Body of pancreas (tissue), 4 donors: ENCODE data around the gene ZNF667. TPM values are rescaled to one million over a fixed set of nuclear protein-coding genes. Genes with fewer than 3 reads are reported as not detected.
A peak's percentile ranks its signal among the peaks of the same experiment; 100 is the strongest.

Experiments
- ATAC-seq: fragments of 150-250 bp; one replicate; pipeline ENCODE4 v1.9.1; 2016
- DNase-seq, 4 donors: peaks; one replicate each; pipeline ENCODE4 v3.0.0-alpha.2; 2019
- H3K27ac ChIP-seq, 4 donors: fragments of 200-600 bp; sonication (generic); 1 replicate in 3 of 4; 2 replicates in 1 of 4; pipeline versions ENCODE4 v1.5.1 to v1.6.1; 2016 to 2019; ENCODE audit warnings: mild to moderate bottlenecking in 1 of 4, mixed read lengths in 1 of 4, moderate library complexity in 1 of 4
- H3K27me3 ChIP-seq, 2 donors: fragments of 200-600 bp; sonication (generic); one replicate each; pipeline ENCODE4 v1.6.0; 2016; ENCODE audit warnings: mild to moderate bottlenecking in 1 of 2
- H3K36me3 ChIP-seq, 2 donors: fragments of 200-600 bp; sonication (generic); replicated peaks in 1 of 2; 2 replicates each; pipeline ENCODE4 v1.5.1; 2016; ENCODE audit warnings: low read depth in 2 of 2; ENCODE audit not compliant: insufficient read depth in 1 of 2
- H3K4me1 ChIP-seq: fragments of 200-600 bp; sonication (generic); one replicate; pipeline ENCODE4 v1.6.0; 2016
- H3K4me3 ChIP-seq, 2 donors: fragments of 200-600 bp; sonication (generic); 1 replicate in 1 of 2; 2 replicates in 1 of 2; pipeline ENCODE4 v1.5.1; 2016 to 2019
- H3K9me3 ChIP-seq, 3 donors: fragments of 200-600 bp; sonication (generic); 1 replicate in 2 of 3; 2 replicates in 1 of 3; pipeline ENCODE4 v1.5.1; 2016
- POLR2A ChIP-seq, 3 donors: fragments of 450-650 bp; IDR thresholded peaks; one replicate each; pipeline ENCODE4 v1.6.1; 2016; ENCODE audit warnings: antibody characterized with exemption in 3 of 3, mild to moderate bottlenecking in 2 of 3
- WGBS, 2 donors: methylation state at CpG; one replicate each; pipeline ENCODE4 v1.1.5; 2017; 5-methylcytosine and 5-hydroxymethylcytosine counted together
- intact Hi-C: fragments of 100-400 bp; cut with DNase I; formaldehyde crosslinking; loops from one replicate; pipeline ENCODE4 v1.15.1; 2023
- total RNA-seq, 2 donors: library from RNA; depleted of rRNA; stranded (reverse); fragments of >200 nt; gene quantifications; one replicate each; pipeline ENCODE4 v1.1.0, GENCODE V29; 2016
- TF ChIP-seq, protein P1 (sequence below), 7 experiments: fragments of 450-650 bp in 4 of 7; fragments of 200-600 bp in 3 of 7; sonication (generic) in 3 of 7; IDR thresholded peaks; one replicate each; pipeline ENCODE4 v1.5.1; 2016 to 2019; ENCODE audit warnings: antibody characterized with exemption in 7 of 7

Gene ZNF667
- total RNA-seq, 2 donors from 2014 or later, result 1.3 to 2.0 TPM

DNA sequence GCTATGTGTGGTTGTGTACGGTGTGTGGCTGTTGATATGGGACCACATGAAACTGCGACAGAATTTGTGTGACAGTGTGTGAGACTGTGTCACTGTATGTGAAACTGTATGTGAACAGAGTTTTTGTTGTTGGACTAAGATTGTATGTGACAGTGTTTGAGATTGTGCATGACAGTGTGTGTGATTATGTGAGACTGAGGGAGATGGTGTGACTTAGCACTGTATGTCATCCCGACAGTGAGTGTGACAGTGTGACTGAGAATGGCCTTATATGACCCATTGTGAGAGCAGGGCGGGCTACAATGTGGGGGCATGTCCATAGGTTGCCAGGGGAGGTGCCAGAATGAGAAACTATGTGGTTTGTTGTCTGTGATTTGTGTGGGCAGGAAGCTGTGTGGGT, 72.1 kb downstream of the ZNF667 start:
- intact Hi-C loops, result no loop called here
- Histone ChIP-seq H3K4me1 (peaks cover 11% of the 10 kb centered on the region), H3K9me3 (peaks cover 0 to 19% (median 0%) of the 10 kb centered on the region in 3 donors), H3K36me3 (peaks cover 7 to 9% of the 10 kb centered on the region in 2 donors), H3K27ac (no peak overlapping the region), H3K27me3 (no peaks in the 10 kb centered on the region), H3K4me3 (no peak overlapping the region)
- WGBS, 2 donors, result 87 to 90% methylated on average over 4 of the region's 4 CpGs
- ATAC-seq (no peak), DNase-seq (no peak)
- TF ChIP-seq, protein P1, sequence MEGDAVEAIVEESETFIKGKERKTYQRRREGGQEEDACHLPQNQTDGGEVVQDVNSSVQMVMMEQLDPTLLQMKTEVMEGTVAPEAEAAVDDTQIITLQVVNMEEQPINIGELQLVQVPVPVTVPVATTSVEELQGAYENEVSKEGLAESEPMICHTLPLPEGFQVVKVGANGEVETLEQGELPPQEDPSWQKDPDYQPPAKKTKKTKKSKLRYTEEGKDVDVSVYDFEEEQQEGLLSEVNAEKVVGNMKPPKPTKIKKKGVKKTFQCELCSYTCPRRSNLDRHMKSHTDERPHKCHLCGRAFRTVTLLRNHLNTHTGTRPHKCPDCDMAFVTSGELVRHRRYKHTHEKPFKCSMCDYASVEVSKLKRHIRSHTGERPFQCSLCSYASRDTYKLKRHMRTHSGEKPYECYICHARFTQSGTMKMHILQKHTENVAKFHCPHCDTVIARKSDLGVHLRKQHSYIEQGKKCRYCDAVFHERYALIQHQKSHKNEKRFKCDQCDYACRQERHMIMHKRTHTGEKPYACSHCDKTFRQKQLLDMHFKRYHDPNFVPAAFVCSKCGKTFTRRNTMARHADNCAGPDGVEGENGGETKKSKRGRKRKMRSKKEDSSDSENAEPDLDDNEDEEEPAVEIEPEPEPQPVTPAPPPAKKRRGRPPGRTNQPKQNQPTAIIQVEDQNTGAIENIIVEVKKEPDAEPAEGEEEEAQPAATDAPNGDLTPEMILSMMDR (IDR thresholded peaks at IDR 0.05), result no peak
- no peak for TF ChIP-seq POLR2A (IDR thresholded peaks at IDR 0.05)

DNA sequence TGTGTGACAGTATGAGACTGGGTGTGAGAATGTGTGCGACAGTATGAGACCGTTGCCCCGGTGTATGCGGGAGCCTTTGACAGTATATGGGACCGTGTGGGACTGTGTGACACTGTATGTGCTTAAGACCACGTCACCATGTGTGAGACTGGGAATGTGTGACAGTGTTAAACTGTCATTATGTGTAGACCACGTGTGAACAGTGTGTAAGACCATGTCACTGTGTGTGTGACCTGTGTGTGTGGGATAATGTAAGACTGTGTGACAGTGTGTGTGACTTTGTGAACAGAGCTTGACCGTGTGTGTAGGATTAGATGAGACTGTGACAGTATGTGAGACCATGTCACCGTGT, 72.5 kb downstream of the ZNF667 start:
- Histone ChIP-seq H3K9me3 (peaks cover 0 to 22% (median 0%) of the 10 kb centered on the region in 3 donors), H3K4me1 (peaks cover 11% of the 10 kb centered on the region), H3K36me3 (peaks cover 5 to 9% of the 10 kb centered on the region in 2 donors), H3K27ac (no peak overlapping the region), H3K4me3 (peak overlapping the region in 1 of 2 donors; percentile 67), H3K27me3 (no peaks in the 10 kb centered on the region)
- 39 to 59% methylated on average over 9 of the region's 9 CpGs for WGBS, 2 donors
- ATAC-seq (no peak), DNase-seq (no peak)
- intact Hi-C loops, result no loop called here
- TF ChIP-seq, protein P1 (IDR thresholded peaks at IDR 0.05), result no peak
- no peak for TF ChIP-seq POLR2A (IDR thresholded peaks at IDR 0.05)

DNA sequence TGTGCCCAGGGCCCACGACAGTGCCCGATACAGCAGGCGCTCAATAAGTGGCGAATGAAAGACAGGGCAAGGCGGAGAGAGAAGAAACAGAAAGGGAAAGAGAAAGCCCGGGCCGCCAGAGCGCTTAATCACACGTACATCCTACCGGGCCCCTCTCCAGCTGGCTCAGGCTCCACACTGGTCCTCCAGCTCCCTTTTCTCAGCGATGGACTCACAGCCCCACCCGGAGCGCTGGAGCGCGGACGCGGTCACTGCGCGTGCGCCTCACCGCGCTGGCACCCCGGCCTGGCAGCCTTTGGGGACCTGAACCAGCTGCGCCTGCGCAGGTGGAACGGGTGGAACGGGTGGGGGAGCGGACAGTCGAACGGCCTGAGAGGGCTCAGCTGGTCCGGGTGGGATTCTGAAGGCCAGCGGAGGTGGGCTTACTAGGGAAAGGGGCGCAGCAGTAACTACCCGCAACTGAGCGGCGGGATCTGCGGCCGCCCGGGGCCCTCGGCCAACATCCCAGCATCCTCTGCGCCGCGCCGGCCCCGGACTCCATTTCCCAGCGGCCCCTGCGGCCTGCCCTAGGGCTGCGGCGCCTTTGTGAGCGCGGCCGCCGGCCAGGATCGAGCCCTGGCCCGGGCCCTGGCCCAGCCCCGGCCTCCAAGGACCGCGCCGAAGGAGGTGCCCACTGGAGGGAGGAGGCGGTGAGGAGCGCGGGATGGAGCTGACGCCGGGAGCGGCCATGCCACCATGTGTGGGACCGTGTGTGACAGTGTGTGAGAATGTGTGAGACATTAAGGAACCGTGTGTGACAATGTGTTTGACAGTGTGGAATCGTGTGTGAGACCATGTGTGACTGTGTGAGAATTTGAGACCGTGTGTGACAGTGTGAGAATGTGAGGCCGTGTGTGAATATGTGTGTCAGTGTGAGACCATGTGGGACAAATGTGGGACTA, 73.1 kb downstream of the ZNF667 start, which contains the start of gene ZNF583:
Gene ZNF583, plus strand, starts transcription at position 569 of the 941 bp plus-strand sequence. CDS start 2,783 bp downstream, outside the sequence.
- intact Hi-C loops, result no loop called here
- Histone ChIP-seq H3K27me3 (no peaks in the 10 kb centered on the region), H3K36me3 (peaks cover 5 to 8% of the 10 kb centered on the region in 2 donors), H3K9me3 (peaks cover 0 to 25% (median 0%) of the 10 kb centered on the region in 3 donors), H3K4me1 (peaks cover 11% of the 10 kb centered on the region), H3K27ac (peak within 1 kb of the TSS; percentile 78 to 86 (median 84)), H3K4me3 (peak within 1 kb of the TSS; percentile 36 to 67)
- TF ChIP-seq POLR2A (IDR thresholded peaks at IDR 0.05), result peak in 2 of 3 donors; percentile 41 to 47
- TF ChIP-seq, protein P1 (IDR thresholded peaks at IDR 0.05), result no peak
- peak; percentile 95 to 99 (median 97) for DNase-seq
- ATAC-seq, result peak; percentile 98
- 0 to 1% methylated on average over 24 to 66 of the region's 70 CpGs for WGBS, 2 donors

DNA sequence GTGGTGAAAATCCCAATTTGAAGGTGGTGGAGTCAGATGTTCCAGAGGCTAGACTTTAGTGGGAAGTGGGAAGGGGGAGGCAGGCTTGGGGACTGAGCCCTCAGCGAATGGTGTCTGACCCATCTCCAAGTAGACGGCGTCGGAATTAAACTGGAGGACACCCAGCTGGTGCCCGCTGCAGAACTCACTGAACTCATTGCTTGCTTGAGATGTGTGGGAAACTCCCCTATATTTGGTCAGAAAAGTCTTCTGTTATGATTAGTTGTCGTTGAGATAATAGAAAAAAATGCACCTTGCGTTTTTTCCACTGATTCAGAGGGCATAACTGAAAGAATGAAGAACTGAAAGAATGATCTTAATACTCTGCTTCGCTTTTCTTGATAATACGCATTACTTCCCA, 73.9 kb downstream of the ZNF667 start:
- Histone ChIP-seq H3K27ac (peak overlapping the region in 3 of 4 donors; percentile 78 to 86 (median 86)), H3K4me1 (peaks cover 11% of the 10 kb centered on the region), H3K4me3 (peak overlapping the region in 1 of 2 donors; percentile 67), H3K9me3 (peaks cover 0 to 17% (median 0%) of the 10 kb centered on the region in 3 donors), H3K27me3 (no peaks in the 10 kb centered on the region), H3K36me3 (peaks cover under 1 to 4% of the 10 kb centered on the region in 2 donors)
- 16 to 23% methylated on average over 9 of the region's 9 CpGs for WGBS, 2 donors
- ATAC-seq, result no peak
- DNase-seq, result no peak
- intact Hi-C loops, result no loop called here
- TF ChIP-seq POLR2A (IDR thresholded peaks at IDR 0.05), result no peak
- TF ChIP-seq, protein P1 (IDR thresholded peaks at IDR 0.05), result no peak
